Suprapubic skin (tissue), 4 donors: ENCODE data around the gene ZDHHC24. TPM values are rescaled to one million over a fixed set of nuclear protein-coding genes. Genes with fewer than 3 reads are reported as not detected.

Experiments used
- DNase-seq, 2 donors: peaks; one replicate each; pipeline ENCODE4 v3.0.0-alpha.2; 2019; ENCODE audit warnings: low spot score in 2 of 2
- H3K27ac ChIP-seq: fragments of 200-600 bp; sonication (generic); one replicate; pipeline ENCODE4 v1.5.1; 2019
- H3K27me3 ChIP-seq: fragments of 200-600 bp; sonication (generic); one replicate; pipeline ENCODE4 v1.5.1; 2019
- H3K36me3 ChIP-seq: fragments of 200-600 bp; sonication (generic); one replicate; pipeline ENCODE4 v1.5.1; 2019
- H3K4me1 ChIP-seq: fragments of 200-600 bp; sonication (generic); one replicate; pipeline ENCODE4 v1.5.1; 2019
- H3K4me3 ChIP-seq: fragments of 200-600 bp; sonication (generic); one replicate; pipeline ENCODE4 v1.5.1; 2019; ENCODE audit warnings: mild to moderate bottlenecking
- H3K9me3 ChIP-seq: fragments of 200-600 bp; sonication (generic); one replicate; pipeline ENCODE4 v1.5.1; 2019
- CTCF ChIP-seq, 2 donors: fragments of 200-600 bp in 1 of 2; fragments of 450-650 bp in 1 of 2; sonication (generic) in 1 of 2; IDR thresholded peaks; one replicate each; pipeline ENCODE4 v1.5.1; 2016 to 2019; ENCODE audit warnings: antibody characterized with exemption in 2 of 2, mild to moderate bottlenecking in 1 of 2, moderate library complexity in 1 of 2
- EP300 ChIP-seq: sonication (generic); formaldehyde crosslinking; IDR thresholded peaks from one replicate; pipeline ENCODE4 v1.6.1; 2017; ENCODE audit warnings: antibody characterized with exemption
- POLR2A ChIP-seq, 2 donors: fragments of 450-650 bp; IDR thresholded peaks; one replicate each; pipeline ENCODE4 v1.6.1; 2017; ENCODE audit warnings: antibody characterized with exemption in 2 of 2, mild to moderate bottlenecking in 2 of 2, moderate library complexity in 2 of 2
- POLR2AphosphoS5 ChIP-seq, 3 donors: sonication (generic); formaldehyde crosslinking; IDR thresholded peaks; one replicate each; pipeline ENCODE4 v1.6.1; 2017; ENCODE audit warnings: antibody characterized with exemption in 3 of 3
- WGBS: methylation state at CpG from one replicate; pipeline ENCODE4 v1.1.5; 2018; 5-methylcytosine and 5-hydroxymethylcytosine counted together
- total RNA-seq, 4 donors: library from RNA; depleted of rRNA; stranded (reverse); fragments of >200 nt; gene quantifications; one replicate each; pipeline ENCODE4 v1.1.0, GENCODE V29; 2016

The ZDHHC24 gene
- total RNA-seq, 4 donors from 2014 or later = 13.9 to 37.2 (median 15.3) TPM

DNA sequence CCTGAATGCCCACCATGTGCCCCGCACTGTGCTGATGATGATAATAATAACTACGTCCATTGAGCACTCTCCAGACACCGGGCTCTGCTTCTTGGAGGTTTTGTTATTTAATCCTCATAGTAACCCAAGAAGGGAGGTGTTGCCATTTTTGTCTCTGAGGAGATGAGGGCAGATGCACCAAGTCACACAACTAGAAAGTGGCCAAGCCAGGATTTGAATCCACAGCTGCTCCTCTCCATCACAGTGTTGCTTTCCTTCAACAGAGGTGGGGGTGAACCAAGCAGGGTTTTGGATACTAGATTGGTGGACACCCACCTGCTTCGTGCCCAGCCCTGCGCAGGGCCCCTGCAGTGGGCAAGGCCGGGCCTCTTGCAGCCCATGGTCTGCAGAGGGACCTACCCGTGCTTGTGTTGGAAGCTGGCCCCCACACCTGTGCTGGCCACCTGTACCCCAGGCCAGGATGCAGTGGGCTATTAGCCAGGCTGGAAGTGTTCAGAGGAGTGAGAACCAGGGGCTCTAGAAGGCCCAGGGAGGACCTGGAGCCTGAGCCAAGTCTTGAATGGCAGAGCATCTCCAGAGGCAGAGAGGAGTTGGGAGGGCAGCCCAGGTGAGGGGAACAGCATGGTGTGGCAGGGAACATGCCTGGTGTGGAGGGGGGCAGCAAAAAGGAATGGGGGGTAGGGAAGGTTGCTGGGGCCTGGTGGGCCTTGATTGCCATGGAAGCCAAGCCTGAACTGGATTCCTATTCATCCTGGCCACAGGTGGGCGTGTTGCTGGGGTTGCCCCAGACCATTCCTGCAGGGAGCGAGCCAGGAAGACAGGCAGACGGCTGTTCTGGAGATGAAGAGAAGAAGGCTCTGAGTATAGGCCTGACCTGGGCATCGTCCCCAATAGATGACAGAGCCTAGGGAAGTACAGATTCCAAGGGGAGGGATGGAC, 68.3 kb downstream of the ZDHHC24 start:
- H3K27me3 ChIP-seq = no peaks in the 10 kb centered on the region

DNA sequence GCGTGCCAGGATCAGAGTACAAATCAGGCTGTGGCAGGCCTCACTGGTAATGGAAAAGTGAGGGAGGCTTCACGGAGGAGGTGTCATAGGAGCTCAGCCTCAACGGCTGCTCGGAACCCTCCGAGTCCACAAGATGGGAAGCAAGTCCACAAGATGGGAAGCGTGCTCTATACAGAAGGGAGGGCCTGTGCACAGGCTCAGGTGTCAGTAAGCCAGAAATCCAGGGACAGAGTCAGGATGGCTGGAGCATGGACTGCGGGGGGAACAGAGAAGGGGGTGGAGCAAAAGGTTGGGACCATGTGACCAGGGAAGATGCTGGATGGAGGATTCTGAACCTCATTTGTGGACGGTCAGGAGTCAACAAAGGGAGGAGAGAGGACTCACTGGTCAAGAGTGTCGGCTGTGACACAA, 69.0 kb downstream of the ZDHHC24 start:
- no peak for DNase-seq
- 73% methylated on average over 9 of the region's 9 CpGs for WGBS
- TF ChIP-seq POLR2AphosphoS5 (IDR thresholded peaks at IDR 0.05) (no peak), CTCF (IDR thresholded peaks at IDR 0.05) (no peak), POLR2A (IDR thresholded peaks at IDR 0.05) (no peak), EP300 (no peak)
- Histone ChIP-seq H3K27ac (no peak overlapping the region), H3K9me3 (no peaks in the 10 kb centered on the region), H3K36me3 (peaks cover 38% of the 10 kb centered on the region), H3K4me3 (no peak overlapping the region), H3K4me1 (peaks cover 21% of the 10 kb centered on the region), H3K27me3 (no peaks in the 10 kb centered on the region)

More for the DNA sequence above, 68.3 kb downstream of the ZDHHC24 start:
- peaks cover 21% of the 10 kb centered on the region for H3K4me1 ChIP-seq
- H3K4me3 ChIP-seq = no peak overlapping the region
- DNase-seq = no peak
- H3K9me3 ChIP-seq = no peaks in the 10 kb centered on the region
- peaks cover 32% of the 10 kb centered on the region for H3K36me3 ChIP-seq
- no peak overlapping the region for H3K27ac ChIP-seq
- TF ChIP-seq POLR2A (IDR thresholded peaks at IDR 0.05) = no peak
- TF ChIP-seq POLR2AphosphoS5 (IDR thresholded peaks at IDR 0.05) = no peak
- TF ChIP-seq CTCF (IDR thresholded peaks at IDR 0.05) = no peak
- no peak for TF ChIP-seq EP300
- 83% methylated on average over 8 of the region's 11 CpGs for WGBS

DNA sequence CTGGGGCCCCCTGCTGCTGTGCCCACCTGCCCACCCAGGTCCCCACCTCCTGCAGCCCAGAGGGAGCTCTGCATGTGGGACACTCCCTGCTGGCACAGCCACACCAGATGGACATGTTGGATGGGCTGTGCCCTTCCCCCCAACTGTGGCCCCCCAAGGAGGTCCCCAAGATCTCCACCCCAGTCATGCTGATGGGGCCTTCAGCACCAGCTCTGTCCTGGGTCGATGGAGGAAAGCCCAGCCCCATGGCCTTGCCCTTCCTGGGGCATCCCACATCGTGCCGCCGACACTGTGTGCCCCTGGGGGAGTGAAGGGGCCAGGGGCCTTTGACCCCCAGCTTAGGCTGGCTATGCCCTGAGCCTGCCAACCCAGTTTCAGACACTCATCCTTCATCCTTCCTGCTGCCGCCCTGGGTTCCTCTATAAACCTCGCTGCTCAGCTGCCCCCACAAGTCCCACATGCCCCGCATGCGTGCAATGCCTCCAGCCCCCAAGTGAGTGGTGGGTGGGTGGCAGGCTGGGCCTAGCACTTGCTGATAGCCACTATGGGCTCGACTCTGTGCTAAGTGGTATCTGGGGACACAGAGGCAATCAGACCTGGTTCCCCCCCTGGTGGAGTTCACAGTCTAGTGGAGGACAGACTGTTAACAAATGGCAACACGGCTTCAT, 69.5 kb downstream of the ZDHHC24 start:
- no peak for DNase-seq
- Histone ChIP-seq H3K27me3 (no peaks in the 10 kb centered on the region), H3K36me3 (peaks cover 42% of the 10 kb centered on the region), H3K4me3 (no peak overlapping the region), H3K9me3 (no peaks in the 10 kb centered on the region), H3K27ac (no peak overlapping the region), H3K4me1 (peaks cover 21% of the 10 kb centered on the region)
- TF ChIP-seq EP300 (no peak), POLR2A (IDR thresholded peaks at IDR 0.05) (no peak), POLR2AphosphoS5 (IDR thresholded peaks at IDR 0.05) (no peak), CTCF (IDR thresholded peaks at IDR 0.05) (no peak)
- WGBS = 84% methylated on average over 9 of the region's 10 CpGs

DNA sequence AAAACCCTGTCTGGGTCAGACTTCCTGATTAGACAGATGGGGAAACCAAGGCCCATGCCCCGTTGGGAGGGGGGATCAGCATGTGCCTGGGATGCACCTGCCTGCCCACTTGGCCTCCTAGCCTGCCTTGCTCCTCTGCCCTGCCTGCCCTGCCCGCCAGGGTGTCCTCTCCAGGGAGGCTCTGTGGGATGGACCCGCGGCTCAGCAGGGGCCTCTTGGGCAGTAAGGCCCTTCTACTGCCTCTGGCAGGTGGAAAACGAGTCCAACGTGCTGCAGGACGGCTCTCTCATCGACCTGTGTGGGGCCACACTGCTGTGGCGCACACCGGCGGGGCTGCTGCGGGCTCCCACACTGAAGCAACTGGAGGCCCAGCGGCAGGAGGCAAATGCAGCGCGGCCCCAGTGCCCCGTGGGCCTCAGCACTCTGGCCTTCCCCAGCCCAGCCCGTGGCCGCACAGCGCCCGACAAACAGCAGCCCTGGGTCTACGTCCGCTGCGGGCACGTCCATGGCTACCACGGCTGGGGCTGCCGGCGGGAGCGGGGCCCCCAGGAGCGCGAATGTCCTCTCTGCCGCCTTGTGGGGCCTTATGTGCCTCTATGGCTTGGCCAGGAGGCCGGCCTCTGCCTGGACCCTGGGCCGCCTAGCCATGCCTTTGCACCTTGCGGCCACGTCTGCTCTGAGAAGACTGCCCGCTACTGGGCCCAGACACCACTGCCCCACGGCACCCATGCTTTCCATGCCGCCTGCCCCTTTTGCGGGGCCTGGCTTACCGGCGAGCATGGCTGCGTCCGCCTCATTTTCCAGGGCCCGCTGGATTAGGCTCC, 70.3 kb downstream of the ZDHHC24 start:
- Histone ChIP-seq H3K27me3 (no peaks in the 10 kb centered on the region), H3K4me1 (peaks cover 17% of the 10 kb centered on the region), H3K27ac (no peak overlapping the region), H3K36me3 (peaks cover 50% of the 10 kb centered on the region), H3K4me3 (no peak overlapping the region), H3K9me3 (no peaks in the 10 kb centered on the region)
- no peak for DNase-seq
- 98% methylated on average over 9 of the region's 44 CpGs for WGBS
- TF ChIP-seq CTCF (IDR thresholded peaks at IDR 0.05) = no peak
- TF ChIP-seq EP300 = no peak
- no peak for TF ChIP-seq POLR2A (IDR thresholded peaks at IDR 0.05)
- no peak for TF ChIP-seq POLR2AphosphoS5 (IDR thresholded peaks at IDR 0.05)
